Transverse colon (tissue), 4 donors: ENCODE measurements around the gene PTPRN2.

ENCODE experiments used
- CTCF ChIP-seq, 5 experiments: fragments of 200-600 bp in 3 of 5; fragments of 450-650 bp in 2 of 5; sonication (generic) in 3 of 5; IDR thresholded peaks; 1 replicate in 2 of 5; 2 replicates in 3 of 5; pipeline ENCODE4 v1.5.1; 2016 to 2017; ENCODE audit warnings: antibody characterized with exemption in 5 of 5, inconsistent platforms in 3 of 5, mild to moderate bottlenecking in 2 of 5, moderate library complexity in 1 of 5
- POLR2A ChIP-seq: fragments of 450-650 bp; IDR thresholded peaks from one replicate; pipeline ENCODE4 v1.6.1; 2016; ENCODE audit warnings: antibody characterized with exemption, mild to moderate bottlenecking, moderate library complexity
- POLR2AphosphoS5 ChIP-seq, 3 donors: sonication (generic); formaldehyde crosslinking; IDR thresholded peaks; one replicate each; pipeline ENCODE4 v1.6.1; 2016; ENCODE audit warnings: antibody characterized with exemption in 3 of 3

- TF ChIP-seq CTCF (IDR thresholded peaks at IDR 0.05) (no peak), POLR2A (no peak), POLR2AphosphoS5 (IDR thresholded peaks at IDR 0.05) (no peak)
Observed at GRCh38 chr7:158260567-158261361, 326.9 kb downstream of the PTPRN2 start.
